ENCODE measurements around the gene GIMAP1.

GIMAP1 gene

DNA sequence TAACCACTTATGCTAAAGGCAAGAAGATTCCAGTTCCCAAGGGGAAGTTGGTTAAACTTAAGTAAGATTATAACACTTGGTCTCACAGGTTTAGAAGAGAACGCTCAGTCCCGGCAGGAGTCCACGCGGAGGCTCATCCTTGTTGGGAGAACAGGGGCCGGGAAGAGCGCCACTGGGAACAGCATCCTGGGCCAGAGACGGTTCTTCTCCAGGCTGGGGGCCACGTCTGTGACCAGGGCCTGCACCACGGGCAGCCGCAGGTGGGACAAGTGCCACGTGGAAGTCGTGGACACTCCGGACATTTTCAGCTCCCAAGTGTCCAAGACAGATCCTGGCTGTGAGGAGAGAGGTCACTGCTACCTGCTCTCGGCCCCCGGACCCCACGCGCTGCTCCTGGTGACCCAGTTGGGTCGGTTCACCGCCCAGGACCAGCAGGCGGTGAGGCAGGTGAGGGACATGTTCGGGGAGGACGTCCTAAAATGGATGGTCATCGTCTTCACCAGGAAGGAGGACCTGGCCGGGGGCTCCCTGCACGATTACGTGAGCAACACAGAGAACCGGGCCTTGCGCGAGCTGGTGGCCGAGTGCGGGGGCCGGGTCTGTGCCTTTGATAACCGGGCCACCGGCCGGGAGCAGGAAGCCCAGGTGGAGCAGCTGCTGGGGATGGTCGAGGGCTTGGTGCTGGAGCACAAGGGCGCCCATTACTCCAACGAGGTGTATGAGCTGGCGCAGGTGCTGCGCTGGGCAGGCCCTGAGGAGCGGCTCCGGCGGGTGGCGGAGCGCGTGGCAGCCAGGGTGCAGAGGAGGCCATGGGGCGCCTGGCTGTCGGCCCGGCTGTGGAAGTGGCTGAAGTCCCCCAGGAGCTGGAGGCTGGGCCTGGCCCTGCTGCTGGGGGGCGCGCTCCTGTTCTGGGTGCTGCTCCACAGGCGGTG lies 3.8 kb downstream of the GIMAP1 start:
- TF ChIP-seq, protein P1, sequence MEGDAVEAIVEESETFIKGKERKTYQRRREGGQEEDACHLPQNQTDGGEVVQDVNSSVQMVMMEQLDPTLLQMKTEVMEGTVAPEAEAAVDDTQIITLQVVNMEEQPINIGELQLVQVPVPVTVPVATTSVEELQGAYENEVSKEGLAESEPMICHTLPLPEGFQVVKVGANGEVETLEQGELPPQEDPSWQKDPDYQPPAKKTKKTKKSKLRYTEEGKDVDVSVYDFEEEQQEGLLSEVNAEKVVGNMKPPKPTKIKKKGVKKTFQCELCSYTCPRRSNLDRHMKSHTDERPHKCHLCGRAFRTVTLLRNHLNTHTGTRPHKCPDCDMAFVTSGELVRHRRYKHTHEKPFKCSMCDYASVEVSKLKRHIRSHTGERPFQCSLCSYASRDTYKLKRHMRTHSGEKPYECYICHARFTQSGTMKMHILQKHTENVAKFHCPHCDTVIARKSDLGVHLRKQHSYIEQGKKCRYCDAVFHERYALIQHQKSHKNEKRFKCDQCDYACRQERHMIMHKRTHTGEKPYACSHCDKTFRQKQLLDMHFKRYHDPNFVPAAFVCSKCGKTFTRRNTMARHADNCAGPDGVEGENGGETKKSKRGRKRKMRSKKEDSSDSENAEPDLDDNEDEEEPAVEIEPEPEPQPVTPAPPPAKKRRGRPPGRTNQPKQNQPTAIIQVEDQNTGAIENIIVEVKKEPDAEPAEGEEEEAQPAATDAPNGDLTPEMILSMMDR (IDR thresholded peaks at IDR 0.05), result no peak

- TF ChIP-seq, protein P1 (IDR thresholded peaks at IDR 0.05), result no peak
Observed at GRCh38 chr7:150721970-150722373, 5.6 kb downstream of the GIMAP1 start.

DNA sequence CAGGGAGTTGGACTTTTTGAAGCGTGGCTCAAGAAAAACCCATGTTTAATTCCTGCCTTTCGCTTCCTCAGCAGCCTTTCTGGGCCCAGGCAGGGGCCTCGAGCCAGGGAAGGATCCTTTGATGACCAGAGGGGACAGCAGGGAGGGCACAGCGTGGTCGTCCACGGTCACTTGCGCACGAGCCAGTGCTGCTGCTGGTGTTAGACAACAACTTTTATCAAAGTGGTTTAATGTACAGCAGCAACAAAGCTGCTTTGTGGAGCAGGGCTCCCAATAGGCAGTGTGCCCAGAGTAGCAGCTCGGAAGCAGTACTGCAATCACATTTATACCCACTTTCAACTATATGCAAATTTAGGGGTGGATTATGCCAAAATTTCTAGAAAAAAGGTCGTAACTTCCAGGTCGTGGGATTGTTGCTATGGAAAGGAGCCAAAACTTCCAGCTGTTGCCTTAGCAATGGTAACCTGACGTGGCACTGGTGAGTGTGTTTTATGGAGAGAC lies 6.1 kb downstream of the GIMAP1 start:
- TF ChIP-seq, protein P1 (IDR thresholded peaks at IDR 0.05), result no peak

DNA sequence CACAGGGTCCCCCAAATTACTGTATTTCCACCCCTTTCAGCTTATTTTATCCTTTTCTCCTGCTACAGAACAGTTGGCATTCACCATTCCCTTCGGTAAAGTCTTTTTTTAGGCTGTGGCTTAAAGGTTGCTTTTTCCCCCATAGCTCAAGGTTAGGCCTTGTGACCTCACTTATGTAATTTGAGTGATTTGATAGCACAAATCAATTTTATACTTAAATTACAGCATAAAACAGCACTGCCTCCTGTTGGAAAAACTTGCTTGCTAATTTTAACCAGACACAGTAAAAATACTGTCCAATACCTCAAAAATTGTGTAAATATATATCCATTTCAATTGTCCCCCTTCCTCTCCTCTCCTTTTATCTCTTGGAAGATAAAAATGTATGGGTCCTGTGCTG lies 7.1 kb downstream of the GIMAP1 start:
- TF ChIP-seq, protein P1 (IDR thresholded peaks at IDR 0.05), result no peak

DNA sequence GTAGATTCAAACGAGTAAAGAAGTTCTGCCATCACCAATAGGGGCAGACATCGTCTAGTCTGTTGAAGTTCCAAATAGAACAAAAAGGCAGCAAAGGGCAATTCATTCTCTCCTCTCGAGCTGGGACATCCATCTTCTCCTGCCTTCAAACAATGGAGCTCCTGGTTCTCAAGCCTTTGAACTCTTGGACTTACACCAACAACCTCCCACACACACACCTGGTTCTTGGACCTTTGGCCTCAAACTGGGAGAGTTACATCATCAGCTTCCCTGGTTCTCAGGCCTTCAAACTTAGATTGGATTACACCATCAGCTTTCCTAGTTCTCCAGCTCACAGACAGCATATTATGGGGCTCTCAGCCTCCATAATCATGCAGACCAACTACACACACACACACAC lies 11.0 kb downstream of the GIMAP1 start:
- TF ChIP-seq, protein P1 (IDR thresholded peaks at IDR 0.05), result no peak

DNA sequence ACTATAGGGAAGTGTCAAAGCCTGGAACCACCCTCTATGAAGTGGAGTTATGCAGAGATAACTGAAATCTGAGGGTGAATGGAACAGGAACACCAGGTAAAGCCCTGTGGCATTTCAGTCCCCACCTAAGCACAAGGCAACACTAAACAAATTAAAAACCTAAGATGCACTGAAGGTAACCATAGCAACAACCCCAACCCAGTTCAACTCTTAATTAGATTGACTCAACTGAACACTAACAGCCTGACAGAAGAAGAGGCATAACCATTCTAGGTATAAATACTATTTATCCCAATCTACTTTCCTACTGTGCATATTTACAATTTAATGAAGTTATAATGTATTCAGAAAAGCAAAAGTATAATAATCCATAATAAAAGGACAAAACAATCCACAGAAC lies 11.6 kb downstream of the GIMAP1 start:
- TF ChIP-seq, protein P1 (IDR thresholded peaks at IDR 0.05), result no peak

DNA sequence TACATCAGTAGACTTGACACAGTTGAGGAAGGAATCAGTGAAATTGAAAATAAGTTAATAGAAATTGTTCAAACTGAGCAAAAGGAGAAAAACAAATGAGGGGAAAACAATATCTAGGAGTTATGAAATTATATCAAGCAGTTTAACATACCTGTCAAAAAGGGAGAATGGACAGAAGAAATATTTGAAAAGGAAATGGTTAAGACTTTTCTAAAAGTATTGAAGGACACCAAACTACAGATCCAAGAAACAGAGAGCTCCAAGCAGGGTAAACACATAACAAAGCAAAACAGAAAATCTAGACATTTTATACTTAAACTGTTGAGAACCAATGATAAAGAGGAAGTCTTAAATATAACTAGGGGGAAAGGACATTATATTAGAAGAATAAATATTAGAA lies 12.2 kb downstream of the GIMAP1 start:
- TF ChIP-seq, protein P1 (IDR thresholded peaks at IDR 0.05), result no peak
